Stimulated activated CD4-positive, alpha-beta T cell treated with anti-CD3 and anti-CD28 coated beads, Interleukin-12 subunit alpha, Interleukin-12 subunit beta, amount 100 ng/mL, for 4 hours (primary cell): ENCODE measurements around the gene PHKG2.

Experiments used
- DNase-seq: peaks from one replicate; pipeline ENCODE4 v3.0.0-alpha.2; 2020

PHKG2 gene

GRCh38 chr16:30777591-30778297, 29.5 kb downstream of the PHKG2 start:
- no peak for DNase-seq

DNA sequence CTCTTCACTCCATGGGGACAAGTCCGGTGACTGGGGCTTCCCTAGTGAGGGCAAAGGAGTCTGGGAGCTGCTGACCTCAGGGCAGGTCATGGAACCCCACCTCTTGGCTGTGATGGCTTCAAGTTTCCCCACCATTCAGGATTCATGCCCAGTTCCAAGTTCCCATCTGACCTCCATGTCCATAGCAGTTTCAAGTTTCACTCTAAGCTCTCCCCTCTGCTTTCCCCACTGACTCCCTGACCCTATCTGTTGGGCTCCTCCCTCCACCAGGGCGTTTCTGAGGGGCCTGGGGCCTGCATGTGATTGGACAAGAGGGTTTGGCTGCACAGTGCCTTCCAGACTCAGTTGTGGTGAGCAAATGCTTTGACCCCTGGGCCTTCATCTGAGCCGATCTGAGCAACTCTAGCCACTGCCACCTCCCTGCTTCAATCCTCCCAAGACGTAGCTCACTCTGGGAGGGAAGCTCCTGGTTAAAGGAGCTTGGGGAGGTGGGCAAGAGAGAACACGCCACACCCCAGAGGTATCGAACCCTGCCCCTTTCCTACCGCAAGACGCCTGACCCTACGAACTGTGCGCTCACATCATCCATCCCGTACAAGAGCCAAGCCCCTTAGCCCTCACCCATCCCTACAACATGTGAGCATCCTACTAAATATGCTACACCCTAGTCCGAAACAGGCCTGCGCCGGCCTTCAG, 30.5 kb downstream of the PHKG2 start:
- no peak for DNase-seq

DNA sequence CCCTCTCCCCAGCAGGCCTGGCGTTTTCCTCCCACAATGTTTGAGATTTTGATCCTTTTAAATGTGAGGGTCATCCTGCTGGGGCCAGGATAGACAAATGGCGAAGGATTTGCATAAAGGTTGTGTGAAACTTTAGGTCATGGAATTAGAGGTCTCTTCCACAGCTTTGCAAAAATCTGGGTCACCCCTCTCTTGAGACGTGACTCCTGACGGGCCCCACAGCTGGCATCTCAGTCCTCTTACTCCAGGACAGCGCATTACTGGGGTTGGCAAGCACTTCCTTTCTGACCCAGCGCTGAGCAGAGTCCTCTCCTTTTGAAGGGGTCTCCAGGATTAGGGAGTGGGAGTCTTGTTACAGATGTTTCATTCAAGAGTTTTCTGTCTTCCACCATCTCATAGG, 31.4 kb downstream of the PHKG2 start:
- DNase-seq, result no peak

DNA sequence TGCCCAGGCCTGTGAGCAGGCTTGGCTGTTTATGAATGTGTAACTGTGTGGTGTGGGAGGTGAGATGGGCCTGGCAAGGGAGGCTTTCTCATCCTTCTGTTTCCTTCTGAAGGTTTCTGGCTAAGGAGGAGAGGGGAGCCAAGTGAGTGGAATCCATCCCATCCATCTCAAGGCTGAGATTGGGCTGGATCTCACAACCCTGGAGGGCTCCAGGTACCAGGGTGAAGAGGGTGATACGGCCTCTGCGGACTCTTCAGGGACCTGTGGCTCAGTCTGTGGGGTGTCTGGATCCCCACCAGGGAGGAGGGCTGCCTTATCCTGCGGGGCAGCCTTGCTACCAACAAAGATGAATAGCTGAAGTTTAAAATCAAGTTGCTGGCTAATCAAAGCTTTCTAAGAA, 31.8 kb downstream of the PHKG2 start:
- DNase-seq, result no peak

DNA sequence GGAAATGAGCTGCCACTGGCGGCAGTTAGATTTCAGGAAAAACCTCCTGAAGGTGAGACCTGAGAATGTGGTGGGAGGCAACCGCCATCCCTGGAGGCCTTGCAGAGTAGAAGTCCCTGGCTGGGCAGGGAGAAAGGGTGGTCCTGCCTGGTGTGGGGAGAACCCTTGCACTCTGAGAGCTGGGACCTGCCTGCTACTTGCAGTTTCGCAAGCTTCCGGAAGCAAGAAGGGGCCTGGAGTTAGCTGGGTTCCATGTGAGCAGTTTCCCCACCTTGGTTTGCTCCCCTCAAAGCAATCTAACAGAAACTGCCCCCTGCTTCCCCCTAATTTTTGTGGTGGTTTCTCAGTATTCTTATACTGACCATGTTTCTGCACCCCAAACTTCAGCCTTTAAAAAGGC, 32.3 kb downstream of the PHKG2 start:
- no peak for DNase-seq

DNA sequence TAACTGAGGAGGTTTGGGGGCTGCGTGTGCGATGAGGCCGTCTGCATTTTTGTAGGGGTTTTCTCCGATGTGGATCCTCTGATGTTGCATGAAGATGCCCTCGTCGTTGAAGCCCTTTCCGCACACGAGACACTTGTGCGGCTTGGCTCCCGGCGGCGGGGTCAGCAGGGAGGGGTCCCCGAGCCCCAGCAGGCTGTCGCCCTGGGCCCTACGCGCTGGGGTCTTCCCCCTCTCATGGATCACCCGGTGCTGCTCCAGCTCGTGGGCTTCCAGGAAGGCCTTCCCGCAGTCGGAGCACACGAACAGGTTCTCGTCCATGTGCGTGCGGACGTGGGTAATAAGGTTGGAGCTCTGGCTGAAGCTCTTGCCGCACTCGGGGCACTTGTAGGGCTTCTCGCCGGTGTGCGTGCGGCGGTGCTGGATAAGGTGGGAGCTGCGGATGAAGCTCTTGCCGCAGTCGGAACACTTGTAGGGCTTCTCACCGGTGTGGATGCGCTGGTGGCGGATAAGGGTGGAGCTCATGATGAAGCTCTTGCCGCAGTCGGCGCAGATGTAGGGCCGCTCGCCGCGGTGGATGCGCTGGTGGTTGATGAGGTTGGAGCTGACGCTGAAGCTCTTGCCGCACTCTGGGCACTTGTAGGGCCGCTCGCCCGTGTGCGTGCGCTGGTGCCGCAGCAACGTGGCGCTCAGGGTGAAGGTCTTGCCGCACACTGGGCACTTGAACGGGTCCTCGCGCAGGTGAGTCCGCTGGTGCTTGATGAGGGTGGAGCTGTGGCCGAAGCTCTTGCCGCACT, 34.5 kb downstream of the PHKG2 start:
- DNase-seq, result no peak

GRCh38 chr16:30783280-30784109, 35.3 kb downstream of the PHKG2 start:
- no peak for DNase-seq

DNA sequence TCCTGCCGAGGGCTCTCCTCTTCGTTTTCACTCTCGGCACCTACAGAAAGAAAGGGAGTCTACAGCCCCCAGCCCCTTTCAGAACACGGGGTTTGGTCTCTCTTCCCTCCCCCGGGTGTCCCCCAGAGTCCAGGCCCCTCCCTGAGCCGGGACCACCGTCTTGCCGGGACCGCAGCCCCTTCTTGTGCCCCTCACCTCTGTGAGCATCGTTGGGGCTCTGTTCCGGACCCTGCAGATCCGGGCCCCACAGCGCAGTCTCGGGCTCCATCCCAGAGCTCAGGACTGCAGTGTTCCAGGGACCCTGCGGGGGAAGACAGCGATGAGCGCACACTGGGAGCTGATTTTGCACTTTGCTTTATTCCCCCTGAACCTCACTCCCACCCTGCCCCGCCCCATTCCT, 36.0 kb downstream of the PHKG2 start:
- DNase-seq, result no peak

DNA sequence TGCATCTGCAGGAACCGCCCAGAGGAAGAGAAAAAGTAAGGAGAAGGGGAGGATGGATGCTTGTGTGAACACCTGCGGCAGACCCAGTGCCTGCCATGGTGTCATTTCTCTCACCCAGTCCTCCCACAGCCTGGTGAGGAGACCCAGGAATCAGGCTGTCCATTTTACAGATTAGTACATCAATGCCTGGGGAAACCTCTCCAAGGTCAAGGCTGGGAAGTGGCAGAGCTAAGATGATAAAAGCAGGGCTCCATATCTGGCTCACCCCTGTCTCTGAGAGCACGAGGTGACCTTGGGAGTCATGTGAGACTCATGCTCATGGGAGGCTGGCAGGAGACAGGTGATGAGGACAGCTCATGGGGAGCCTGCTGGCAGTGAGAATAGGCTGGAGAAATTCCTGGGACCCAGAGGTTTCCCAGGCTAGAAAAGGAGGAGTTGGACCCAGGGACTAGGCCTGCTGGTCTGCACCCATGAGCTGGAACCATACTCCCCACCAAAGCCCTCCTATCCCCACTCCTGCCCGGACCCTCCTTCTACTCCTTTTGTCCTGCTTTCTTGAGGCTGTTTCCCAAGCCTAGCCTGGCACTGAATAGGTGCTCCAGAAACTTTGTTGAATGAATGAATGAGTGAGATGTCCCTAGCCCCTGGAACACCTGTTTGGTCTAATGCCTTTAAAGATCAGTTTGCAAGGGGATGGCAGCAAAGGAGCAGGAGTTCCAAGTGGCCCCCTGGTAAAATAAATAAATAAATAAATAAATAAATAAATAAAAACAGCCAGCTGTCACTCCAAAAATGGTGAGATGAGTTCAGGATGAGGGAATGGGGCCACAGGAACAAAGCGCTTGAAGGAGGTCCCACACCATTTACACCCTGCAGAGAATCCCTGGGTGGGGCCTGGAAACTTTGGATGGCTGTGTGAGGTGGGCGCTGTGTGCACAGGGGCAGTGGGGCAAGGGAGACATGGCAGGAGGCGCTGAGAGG, 37.2 kb downstream of the PHKG2 start:
- DNase-seq, result no peak

GRCh38 chr16:30786115-30786935, 38.1 kb downstream of the PHKG2 start:
- DNase-seq, result no peak

- DNase-seq, result peak; percentile 44
Observed at GRCh38 chr16:30786936-30787612, 38.8 kb downstream of the PHKG2 start, which contains the start of gene ZNF629. TSS of gene ZNF629 (minus strand) at chr16:30787205. CDS start at chr16:30784482, 2,723 bp downstream.

- no peak for DNase-seq
Observed at GRCh38 chr16:30787613-30788378, 39.6 kb downstream of the PHKG2 start.

- DNase-seq, result no peak
Observed at GRCh38 chr16:30793508-30794069, 45.4 kb downstream of the PHKG2 start.

DNA sequence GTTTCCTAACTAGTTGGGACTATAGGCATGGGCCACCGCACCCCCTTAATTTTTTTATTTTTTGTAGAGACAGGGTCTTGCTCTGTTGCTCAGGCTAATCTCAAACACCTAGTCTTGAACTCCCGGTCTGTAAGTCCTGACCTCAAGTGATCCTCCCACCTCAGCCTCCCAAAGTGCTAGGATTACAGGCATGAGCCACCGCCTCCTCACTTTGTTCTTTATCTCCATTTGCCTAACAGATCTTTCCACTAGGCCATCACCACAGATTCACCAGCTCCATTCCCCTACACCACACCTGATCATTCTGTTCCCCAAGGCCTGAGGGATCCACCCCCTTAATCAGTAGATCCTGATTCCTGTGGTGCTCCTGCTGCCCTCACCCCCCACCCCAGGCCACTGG, 46.4 kb downstream of the PHKG2 start:
- DNase-seq, result no peak

- no peak for DNase-seq
Observed at GRCh38 chr16:30797670-30798309, 49.6 kb downstream of the PHKG2 start.
